Mesenteric fat pad (tissue), 1 donor: ENCODE data around the gene TBC1D3B. TPM values are rescaled to one million over a fixed set of nuclear protein-coding genes. Genes with fewer than 3 reads are reported as not detected.
"Not testable (repeated sequence)": the region's sequence is repeated elsewhere in the genome, so short reads cannot be mapped to it uniquely, and the experiment has no call there.

Experiments used
- DNase-seq: peaks from one replicate; pipeline ENCODE4 v3.0.0-alpha.2; 2020; ENCODE audit warnings: low spot score
- long read RNA-seq: library from polyadenylated mRNA; unstranded; transcript quantifications from one replicate; pipeline ENCODE4 v2.0.0, GENCODE V29; 2020
- total RNA-seq: library from RNA; stranded (reverse); fragmentation: NEBNext Ultra II Directional; extraction: Animal tissue kit (Norgen Biotek cat#: 25700); gene quantifications from one replicate; pipeline ENCODE4 v1.2.1, GENCODE V29; 2021
- donor health status: DM: yes; HTN: yes; CAD: no.

Gene TBC1D3B
- 3.3 TPM for total RNA-seq
- long read RNA-seq = 0 reads

DNA sequence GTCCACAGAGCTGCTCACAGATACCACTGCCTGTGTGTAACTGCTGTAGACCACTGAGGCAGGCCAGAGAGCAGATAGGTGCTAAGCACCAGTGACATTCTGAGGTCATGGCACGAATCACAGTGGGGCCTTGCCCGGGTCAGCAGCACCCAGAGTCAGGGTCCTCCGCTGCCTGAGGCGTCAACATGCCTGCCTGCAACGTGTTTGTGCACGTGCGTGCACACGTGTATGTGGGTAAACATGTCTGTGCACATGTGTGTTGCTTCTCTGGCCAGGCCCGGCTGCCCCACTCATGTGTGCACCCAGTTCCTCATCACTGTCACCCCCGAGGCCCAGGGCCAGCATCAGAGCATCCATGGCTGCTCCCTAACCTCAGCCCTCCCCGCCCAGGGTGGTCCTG, at the start of gene TBC1D3B:
Gene TBC1D3B (minus strand): TSS at position 101 of the 400 bp plus-strand sequence. CDS start 1,586 bp downstream, outside the sequence.
- DNase-seq = not testable (repeated sequence)

- not testable (repeated sequence) for DNase-seq
These were observed 46.5 kb upstream of the TBC1D3B start for GRCh38 chr17:36222967-36223366.

DNA sequence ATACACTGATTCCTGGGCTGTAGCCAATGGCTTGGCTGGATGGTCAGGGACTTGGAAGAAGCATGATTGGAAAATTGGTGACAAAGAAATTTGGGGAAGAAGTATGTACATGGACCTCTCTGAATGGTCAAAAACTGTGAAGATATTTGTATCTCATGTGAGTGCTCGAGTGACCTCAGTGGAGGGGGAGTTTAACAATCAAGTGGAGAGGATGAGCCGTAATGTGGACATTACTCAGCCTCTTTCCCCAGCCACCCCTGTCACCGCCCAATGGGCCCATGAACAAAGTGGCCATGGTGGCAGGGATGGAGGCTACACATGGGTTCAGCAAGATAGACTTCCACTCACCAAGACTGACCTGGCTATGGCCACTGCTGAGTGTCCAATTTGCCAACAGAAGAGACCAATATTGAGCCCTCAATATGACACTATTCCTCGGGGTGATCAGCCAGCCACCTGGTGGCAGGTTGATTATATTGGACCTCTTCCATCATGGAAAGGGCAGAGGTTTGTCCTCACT, 45.2 kb upstream of the TBC1D3B start:
- DNase-seq = not testable (repeated sequence)

- DNase-seq = not testable (repeated sequence)
These were observed 44.5 kb upstream of the TBC1D3B start for GRCh38 chr17:36220737-36221580.

DNA sequence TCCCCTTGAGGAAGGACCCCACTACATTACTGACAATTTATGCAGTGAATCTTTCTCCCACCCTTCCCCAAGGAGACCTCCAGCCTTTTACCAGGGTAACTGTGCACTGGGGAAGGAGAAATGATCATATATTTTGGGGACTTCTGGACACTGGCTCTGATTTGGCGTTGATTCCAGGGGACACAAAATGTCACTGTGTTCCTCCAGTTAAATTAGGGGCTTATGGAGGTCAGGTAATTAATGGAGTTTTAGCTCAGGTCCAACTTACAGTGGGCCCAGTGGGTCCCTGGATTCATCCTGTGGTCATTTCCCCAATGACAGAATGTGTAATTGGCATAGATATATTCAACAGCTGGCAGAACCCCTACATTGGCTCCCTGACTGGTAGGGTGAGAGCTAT, 43.1 kb upstream of the TBC1D3B start:
- not testable (repeated sequence) for DNase-seq

- not testable (repeated sequence) for DNase-seq
These were observed 39.2 kb upstream of the TBC1D3B start for GRCh38 chr17:36215406-36216308.

DNA sequence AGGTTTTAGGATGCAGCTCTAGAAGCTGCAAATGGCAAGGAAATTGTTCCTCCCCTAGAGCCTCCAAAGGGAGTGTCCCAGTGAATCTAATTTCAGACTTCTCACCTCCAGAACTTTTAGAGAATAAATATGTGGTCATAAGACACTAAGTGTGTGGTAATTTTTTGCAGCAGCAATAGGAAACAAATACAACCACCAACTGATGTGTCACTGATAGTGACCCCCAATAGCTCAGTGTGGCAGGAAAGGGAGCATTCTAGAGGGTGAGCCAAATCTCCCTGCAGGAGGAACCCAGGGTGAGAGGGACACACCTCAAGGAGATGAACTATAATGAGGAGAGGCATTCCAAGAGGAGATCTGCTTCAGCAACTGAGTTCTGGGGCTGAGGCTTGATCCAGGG, 38.5 kb upstream of the TBC1D3B start:
- DNase-seq = no peak

GRCh38 chr17:36213695-36214094, 37.3 kb upstream of the TBC1D3B start:
- DNase-seq = no peak

GRCh38 chr17:36212966-36213365, 36.5 kb upstream of the TBC1D3B start:
- DNase-seq = no peak

- DNase-seq = no peak
These were observed 35.8 kb upstream of the TBC1D3B start for GRCh38 chr17:36212272-36212605.

- DNase-seq = not testable (repeated sequence)
These were observed 35.2 kb upstream of the TBC1D3B start for GRCh38 chr17:36211484-36212271.

DNA sequence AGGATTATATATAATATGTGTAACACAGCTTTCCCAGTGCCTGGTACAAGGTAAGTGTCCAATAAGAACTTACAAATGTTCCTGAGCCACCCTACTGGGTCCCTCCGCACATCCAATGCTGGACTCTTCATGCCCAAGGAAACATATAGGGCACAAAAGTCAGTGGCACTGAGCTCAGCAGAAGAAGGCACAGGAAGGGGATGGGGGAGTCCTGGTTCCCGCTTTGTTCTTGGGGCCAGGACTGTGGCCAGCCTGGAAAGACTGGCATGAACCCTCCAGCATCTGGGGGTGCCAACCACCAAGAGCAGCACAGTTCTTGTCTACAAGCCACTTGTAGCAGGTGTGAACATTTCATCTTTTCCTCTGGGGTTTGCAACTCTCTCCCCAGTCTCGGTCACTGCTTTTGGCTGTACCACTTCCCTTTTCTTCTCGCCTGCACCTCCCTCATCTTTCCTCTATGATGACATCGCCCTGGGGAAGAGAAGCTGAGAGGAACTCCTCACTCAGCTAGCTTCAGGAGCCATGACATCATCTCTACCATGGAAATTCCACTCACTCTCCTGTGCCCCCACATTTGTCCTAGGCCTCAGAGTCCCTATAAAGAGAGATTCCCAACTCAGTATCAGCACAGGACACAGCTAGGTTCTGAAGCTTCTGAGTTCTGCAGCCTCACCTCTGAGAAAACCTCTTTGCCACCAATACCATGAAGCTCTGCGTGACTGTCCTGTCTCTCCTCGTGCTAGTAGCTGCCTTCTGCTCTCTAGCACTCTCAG, 34.2 kb upstream of the TBC1D3B start, which contains the start of gene CCL4L2:
Gene CCL4L2 (plus strand): TSS at position 625 of the 773 bp plus-strand sequence.
- not testable (repeated sequence) for DNase-seq

DNA sequence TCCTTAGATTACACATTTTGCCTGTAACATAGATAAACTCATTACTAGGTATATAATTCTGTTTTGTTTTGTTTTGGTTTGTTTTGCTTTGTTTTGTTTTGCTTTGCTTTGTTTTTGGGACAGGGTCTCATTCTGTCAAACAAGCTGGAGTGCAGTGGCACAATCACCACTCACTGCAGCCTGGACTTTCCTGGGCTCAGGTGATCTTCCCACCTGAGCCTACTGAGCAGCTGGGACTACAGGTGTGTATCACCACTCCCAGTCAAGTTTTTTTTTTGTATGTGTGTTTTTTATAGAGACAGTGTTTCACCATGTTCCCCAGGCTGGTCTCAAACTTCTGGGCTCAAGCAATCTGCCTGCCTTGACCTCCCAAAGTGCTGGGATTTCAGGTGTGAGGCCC, 33.1 kb upstream of the TBC1D3B start:
- DNase-seq = no peak

DNA sequence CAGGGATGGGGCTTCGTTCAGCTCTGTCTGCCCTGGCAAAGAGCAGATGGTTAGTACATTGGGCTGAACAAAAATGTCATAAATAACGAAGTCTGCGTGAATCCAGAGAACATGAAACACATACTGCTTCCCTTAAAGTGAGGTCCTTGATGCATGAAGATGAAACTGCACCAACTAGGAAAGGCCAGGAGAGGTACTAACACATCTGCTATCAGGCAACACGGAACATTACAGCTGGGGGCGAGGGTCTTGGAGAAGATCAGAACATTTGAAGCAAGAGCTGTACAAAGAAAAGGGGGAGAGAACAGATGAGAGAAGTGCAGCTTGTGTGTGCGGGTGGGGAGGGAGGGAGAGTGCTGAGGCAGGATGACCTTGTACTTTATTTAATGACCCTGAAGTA, 30.9 kb upstream of the TBC1D3B start:
- not testable (repeated sequence) for DNase-seq

GRCh38 chr17:36206486-36206821, 30.0 kb upstream of the TBC1D3B start:
- DNase-seq = not testable (repeated sequence)

DNA sequence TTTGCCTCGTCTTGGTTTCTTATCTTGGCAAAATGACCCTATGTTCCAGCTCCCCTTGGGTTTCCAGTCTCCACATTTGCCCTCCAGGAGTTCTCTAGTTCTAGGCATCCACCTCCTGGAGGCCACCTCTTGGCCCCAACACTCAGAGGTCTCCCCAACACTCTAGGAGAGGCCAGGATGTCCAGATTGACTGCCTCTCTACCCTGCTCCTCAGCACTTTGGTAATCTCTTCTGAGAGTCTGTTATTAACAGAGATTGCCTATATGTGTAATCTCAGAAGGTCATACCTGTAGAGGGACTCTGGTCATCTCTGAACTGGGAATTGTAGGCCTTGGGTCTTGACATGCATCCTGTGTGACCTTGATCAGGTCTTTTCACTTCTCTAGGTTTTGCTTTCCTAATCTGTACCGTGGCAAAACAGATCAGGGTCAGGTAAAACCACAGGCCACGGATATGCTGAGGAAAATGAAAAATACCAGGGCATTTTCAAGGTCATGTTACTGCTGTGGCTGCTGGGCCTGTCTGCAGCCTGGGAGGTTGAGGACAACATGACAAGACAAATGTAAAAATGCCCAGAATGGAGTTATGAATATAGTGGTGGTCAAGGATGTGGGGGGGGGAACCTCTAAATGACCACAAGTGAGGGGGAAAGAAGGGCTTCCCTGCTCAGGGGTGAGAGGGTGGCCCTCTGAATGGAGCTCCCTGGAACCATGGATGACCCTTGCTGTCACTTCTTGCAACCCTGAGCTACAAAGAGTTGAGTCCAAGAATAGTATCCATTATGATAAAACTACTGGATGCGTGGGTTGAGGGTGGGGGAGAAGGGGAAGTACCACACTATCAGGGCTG, 29.4 kb upstream of the TBC1D3B start:
- DNase-seq = no peak

DNA sequence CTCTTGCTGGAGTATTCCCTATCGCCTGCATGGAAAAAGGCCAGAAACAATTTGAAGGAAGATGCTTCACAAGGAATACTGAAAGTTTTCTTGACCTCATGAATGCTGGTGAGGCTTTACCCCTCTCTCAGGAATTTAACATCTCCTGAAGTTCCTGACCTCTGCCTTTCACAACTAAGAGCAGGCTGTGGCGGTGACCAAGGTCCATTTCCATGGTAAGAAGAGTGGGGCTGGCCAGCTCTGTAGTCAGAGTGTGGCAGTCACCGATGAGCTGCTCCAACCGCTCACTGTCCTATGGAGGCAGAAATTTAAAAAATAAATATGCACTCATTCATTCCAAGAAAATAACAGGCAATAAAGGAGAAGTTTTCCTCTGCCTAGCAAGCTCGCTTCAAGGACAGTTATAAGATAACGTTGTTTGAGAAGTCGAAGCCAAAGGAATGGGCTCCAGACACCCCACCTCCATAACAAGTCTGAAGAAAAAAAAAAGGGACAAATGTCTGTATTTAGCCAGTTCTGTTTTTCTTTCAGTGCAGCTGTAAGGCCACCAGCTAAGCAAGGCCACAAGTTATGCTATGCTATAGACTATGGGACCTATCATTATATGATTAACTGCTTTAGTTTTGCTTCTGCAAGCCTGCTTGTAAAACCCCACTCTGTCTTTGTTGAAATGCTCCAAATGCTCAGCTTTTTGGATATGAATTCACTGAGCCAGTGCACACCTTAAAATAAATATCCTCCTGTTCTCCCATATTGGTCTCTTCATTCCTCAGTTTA, 28.5 kb upstream of the TBC1D3B start:
- DNase-seq = no peak

DNA sequence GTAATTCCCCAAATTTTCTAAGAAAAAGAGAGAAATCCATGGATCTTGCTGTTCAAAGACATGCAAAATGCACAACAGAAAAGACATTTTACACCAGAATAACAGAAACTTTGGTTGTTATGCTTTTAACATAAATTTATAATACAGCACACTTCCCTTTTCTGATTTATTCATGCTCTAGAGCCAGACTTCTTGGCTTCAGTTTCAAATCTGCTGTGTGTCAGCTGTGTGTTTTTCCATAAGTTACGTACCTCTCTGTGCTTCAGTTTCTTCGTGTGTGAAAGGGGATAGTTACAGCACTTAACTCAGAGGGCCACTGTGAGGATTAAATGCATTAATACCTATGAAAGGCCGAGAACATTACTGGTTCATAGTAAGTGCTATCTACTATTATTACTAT, 26.9 kb upstream of the TBC1D3B start:
- DNase-seq = no peak
